K562 (cell line): ENCODE data around the gene CACNA2D3. TPM values are rescaled to one million over a fixed set of nuclear protein-coding genes. Genes with fewer than 3 reads are reported as not detected.

Experiments used
- HES1 ChIP-seq: fragments of 450-650 bp; IDR thresholded peaks from 2 replicates; pipeline ENCODE4 v1.6.1; 2016; ENCODE audit warnings: low read depth, mild to moderate bottlenecking, moderate library complexity
- POLR2AphosphoS5 ChIP-seq: IDR thresholded peaks from 2 replicates; pipeline ENCODE4 v1.6.1; 2011; ENCODE audit warnings: mild to moderate bottlenecking, low read depth, low read length, moderate library complexity; ENCODE audit not compliant: control insufficient read depth, insufficient read depth
- ZNF232 ChIP-seq: sonication (generic); formaldehyde crosslinking; IDR thresholded peaks from 2 replicates; pipeline ENCODE4 v1.8.0; 2022; ENCODE audit warnings: mild to moderate bottlenecking, missing genetic modification reagents
- ZNF318 ChIP-seq, 2 experiments: fragments of 450-650 bp; IDR thresholded peaks; 2 replicates each; pipeline ENCODE4 v1.6.1; 2016; ENCODE audit warnings: mild to moderate bottlenecking in 2 of 2, borderline replicate concordance in 1 of 2, low read depth in 1 of 2, moderate library complexity in 1 of 2
- ZNF518B ChIP-seq: fragments of 250-450 bp; sonication (Bioruptor Pico); IDR thresholded peaks from 2 replicates; pipeline ENCODE4 v1.5.0; 2021; ENCODE audit warnings: mild to moderate bottlenecking, moderate library complexity
- polyA plus RNA-seq, 8 experiments: library from polyadenylated mRNA; depleted of rRNA in 4 of 8; stranded (reverse) in 5 of 8; unstranded in 3 of 8; fragments of >200 nt; fragmentation: Nextera tagmentation in 2 of 8; fragmentation: Illumina TruSeq in 1 of 8; extraction: Ambion mirVana in 2 of 8; extraction: Trizol in 1 of 8; gene quantifications; 2 replicates each; pipeline versions ENCODE4 v1.2.1 to v1.2.3, GENCODE V29; 2011 to 2014; ENCODE audit warnings: inconsistent platforms in 1 of 8, missing spikeins in 1 of 8
- total RNA-seq, 7 experiments: library from RNA; depleted of rRNA in 6 of 7; stranded (reverse); fragments of >200 nt in 6 of 7; fragmentation: Illumina TruSeq in 2 of 7; extraction: Trizol in 2 of 7; gene quantifications; 2 replicates each; pipeline versions ENCODE4 v1.2.1 to v1.2.3, GENCODE V29; 2011 to 2021; ENCODE audit warnings: low replicate concordance in 1 of 7

Gene CACNA2D3
- total and polyA plus RNA-seq, 9 of the 15 experiments (the other 6 are each of a cell fraction or from before 2014, with no cell fraction given): 0.01 TPM; not detected in 8

- TF ChIP-seq ZNF318 (IDR thresholded peaks at IDR 0.05; ENCODE audit: borderline replicate concordance in 1 of 2, low read depth in 1 of 2) (no peak), ZNF232 (CRISPR knock-in tag) (no peak), HES1 (no peak), POLR2AphosphoS5 (no peak), ZNF518B (no peak)
Observed at GRCh38 chr3:54685213-54685612, 562.9 kb downstream of the CACNA2D3 start (continued).
